Raji (cell line): ENCODE measurements around the gene RPL31.

Experiments used
- POLR2A ChIP-seq: IDR thresholded peaks from 2 replicates; pipeline ENCODE4 v1.6.1; 2011; ENCODE audit warnings: low read depth, low read length, control low read depth; ENCODE audit not compliant: insufficient read depth

RPL31 gene

GRCh38 chr2:100984892-100985307, 17.2 kb upstream of the RPL31 start:
- no peak for TF ChIP-seq POLR2A

GRCh38 chr2:100986157-100986556, 15.9 kb upstream of the RPL31 start:
- no peak for TF ChIP-seq POLR2A

GRCh38 chr2:100987536-100987935, 14.6 kb upstream of the RPL31 start:
- no peak for TF ChIP-seq POLR2A

- no peak for TF ChIP-seq POLR2A
Observed at GRCh38 chr2:100987974-100988373, 14.1 kb upstream of the RPL31 start.

GRCh38 chr2:100988630-100989417, 13.3 kb upstream of the RPL31 start:
- TF ChIP-seq POLR2A: no peak

GRCh38 chr2:100989666-100990065, 12.4 kb upstream of the RPL31 start:
- no peak for TF ChIP-seq POLR2A

- no peak for TF ChIP-seq POLR2A
Observed at GRCh38 chr2:100990166-100990565, 11.9 kb upstream of the RPL31 start.

- TF ChIP-seq POLR2A: no peak
Observed at GRCh38 chr2:100990650-100991403, 11.3 kb upstream of the RPL31 start.

- no peak for TF ChIP-seq POLR2A
Observed at GRCh38 chr2:100991404-100991773, 10.7 kb upstream of the RPL31 start.

- TF ChIP-seq POLR2A: no peak
Observed at GRCh38 chr2:100992262-100992661, 9.8 kb upstream of the RPL31 start.

- no peak for TF ChIP-seq POLR2A
Observed at GRCh38 chr2:100993294-100993693, 8.8 kb upstream of the RPL31 start.

GRCh38 chr2:100995309-100996075, 6.6 kb upstream of the RPL31 start:
- TF ChIP-seq POLR2A: no peak

- TF ChIP-seq POLR2A: no peak
Observed at GRCh38 chr2:100997509-100998234, 4.4 kb upstream of the RPL31 start.

GRCh38 chr2:100998235-100998573, 3.9 kb upstream of the RPL31 start:
- no peak for TF ChIP-seq POLR2A

- TF ChIP-seq POLR2A: no peak
Observed at GRCh38 chr2:100999995-101000394, 2.1 kb upstream of the RPL31 start.
